Trophoblast cell (in vitro differentiated cells and primary cell): ENCODE data around the gene ZC2HC1C.

Experiments used
- DNase-seq, 2 donors: peaks; one replicate each; pipeline ENCODE4 v3.0.0-alpha.2; 2016
- H2AFZ ChIP-seq: 2 replicates; pipeline ENCODE4 v1.6.1; 2013; ENCODE audit warnings: low read length, moderate library complexity, mild to moderate bottlenecking; ENCODE audit not compliant: insufficient read depth, poor library complexity
- H2AK5ac ChIP-seq: 2 replicates; pipeline ENCODE4 v1.6.1; 2013; ENCODE audit warnings: mild to moderate bottlenecking, low read length
- H2BK120ac ChIP-seq: 2 replicates; pipeline ENCODE4 v1.6.1; 2013; ENCODE audit warnings: low read length, mild to moderate bottlenecking, moderate library complexity; ENCODE audit not compliant: insufficient read depth, poor library complexity
- H2BK12ac ChIP-seq: 2 replicates; pipeline ENCODE4 v1.6.1; 2013; ENCODE audit warnings: mild to moderate bottlenecking, low read length, moderate library complexity
- H2BK5ac ChIP-seq: 2 replicates; pipeline ENCODE4 v1.6.1; 2013; ENCODE audit warnings: low read length, low read depth, moderate library complexity, mild to moderate bottlenecking; ENCODE audit not compliant: poor library complexity
- H3K14ac ChIP-seq: 2 replicates; pipeline ENCODE4 v1.6.1; 2013; ENCODE audit warnings: mild to moderate bottlenecking, low read length
- H3K18ac ChIP-seq: 2 replicates; pipeline ENCODE4 v1.6.1; 2013; ENCODE audit warnings: mild to moderate bottlenecking, low read length
- H3K23ac ChIP-seq: 2 replicates; pipeline ENCODE4 v1.6.1; 2013; ENCODE audit warnings: low read length
- H3K27ac ChIP-seq: 2 replicates; pipeline ENCODE4 v1.5.1; 2013; ENCODE audit warnings: low read depth, mild to moderate bottlenecking, inconsistent platforms, low read length, moderate library complexity
- H3K27me3 ChIP-seq: 2 replicates; pipeline ENCODE4 v1.6.1; 2013; ENCODE audit warnings: inconsistent platforms, mild to moderate bottlenecking, low read length, moderate library complexity; ENCODE audit not compliant: insufficient read depth
- H3K36me3 ChIP-seq, 2 experiments: 1 replicate in 1 of 2; 2 replicates in 1 of 2; pipeline ENCODE4 v1.6.1; 2013; ENCODE audit warnings: low read length in 2 of 2, mild to moderate bottlenecking in 2 of 2, moderate library complexity in 1 of 2; ENCODE audit not compliant: insufficient read depth in 2 of 2, control insufficient read depth in 1 of 2
- H3K4ac ChIP-seq: 2 replicates; pipeline ENCODE4 v1.6.1; 2013; ENCODE audit warnings: low read depth, mild to moderate bottlenecking, low read length, moderate library complexity
- H3K4me1 ChIP-seq, 2 experiments: 1 replicate in 1 of 2; 2 replicates in 1 of 2; pipeline ENCODE4 v1.6.1; 2013; ENCODE audit warnings: low read length in 2 of 2, mild to moderate bottlenecking in 2 of 2, moderate library complexity in 1 of 2; ENCODE audit not compliant: insufficient read depth in 2 of 2, control insufficient read depth in 1 of 2
- H3K4me2 ChIP-seq: 2 replicates; pipeline ENCODE4 v1.6.1; 2013; ENCODE audit warnings: inconsistent platforms, mild to moderate bottlenecking, low read length, moderate library complexity
- H3K4me3 ChIP-seq: 2 replicates; pipeline ENCODE4 v1.5.1; 2013; ENCODE audit warnings: mild to moderate bottlenecking, low read depth, low read length, inconsistent platforms
- H3K79me1 ChIP-seq: one replicate; pipeline ENCODE4 v1.6.1; 2013; ENCODE audit warnings: low read length
- H3K79me2 ChIP-seq: 2 replicates; pipeline ENCODE4 v1.6.1; 2013; ENCODE audit warnings: low read length, mild to moderate bottlenecking; ENCODE audit not compliant: control insufficient read depth, insufficient read depth, poor library complexity
- H3K9ac ChIP-seq: 2 replicates; pipeline ENCODE4 v1.6.1; 2013; ENCODE audit warnings: mild to moderate bottlenecking, low read length
- H3K9me3 ChIP-seq: 2 replicates; pipeline ENCODE4 v1.6.1; 2013; ENCODE audit warnings: low read depth, mild to moderate bottlenecking, control low read depth, inconsistent platforms, low read length; ENCODE audit not compliant: insufficient read depth
- H4K12ac ChIP-seq: 2 replicates; pipeline ENCODE4 v1.6.1; 2013; ENCODE audit warnings: low read depth, mild to moderate bottlenecking, low read length, moderate library complexity
- H4K8ac ChIP-seq: 2 replicates; pipeline ENCODE4 v1.6.1; 2013; ENCODE audit warnings: low read depth, mild to moderate bottlenecking, low read length, moderate library complexity
- H4K91ac ChIP-seq: one replicate; pipeline ENCODE4 v1.6.1; 2013; ENCODE audit warnings: low read depth, mild to moderate bottlenecking, low read length, moderate library complexity
- WGBS: extraction: QIAGEN DNeasy Blood & Tissue Kit; methylation state at CpG from one replicate; pipeline ENCODE4 v1.1.7; 2013; ENCODE audit warnings: missing lambda C conversion rate; ENCODE audit not compliant: insufficient read length, insufficient coverage; ENCODE audit errors: extremely low coverage; 5-methylcytosine and 5-hydroxymethylcytosine counted together

The ZC2HC1C gene

GRCh38 chr14:75123991-75124390 lies 54.5 kb downstream of the ZC2HC1C start:
- H3K14ac ChIP-seq: no peak overlapping the region
- H3K79me1 ChIP-seq: peaks cover 9% of the 10 kb centered on the region
- H3K36me3 ChIP-seq: peaks cover 4 to 7% of the 10 kb centered on the region in 2 experiments
- H3K4me1 ChIP-seq: peaks cover 0 to 4% of the 10 kb centered on the region in 2 experiments
- H3K9me3 ChIP-seq: no peaks in the 10 kb centered on the region
- no peaks in the 10 kb centered on the region for H3K27me3 ChIP-seq
- H4K8ac ChIP-seq: no peak overlapping the region
- DNase-seq: peak; percentile 37 to 57
- H2BK120ac ChIP-seq: no peak overlapping the region
- no peak overlapping the region for H3K27ac ChIP-seq
- no peak overlapping the region for H2AK5ac ChIP-seq
- H3K18ac ChIP-seq: no peak overlapping the region
- no peak overlapping the region for H4K12ac ChIP-seq
- WGBS: no CpG with 5 or more reads among the region's 7 CpGs
- no peak overlapping the region for H3K9ac ChIP-seq
- H2BK12ac ChIP-seq: no peak overlapping the region
- H3K79me2 ChIP-seq: peaks cover 7% of the 10 kb centered on the region
- H3K4me3 ChIP-seq: no peak overlapping the region
- H3K4ac ChIP-seq: no peak overlapping the region
- no peak overlapping the region for H2AFZ ChIP-seq
- H3K4me2 ChIP-seq: no peak overlapping the region
- H2BK5ac ChIP-seq: no peak overlapping the region
- no peak overlapping the region for H4K91ac ChIP-seq
- H3K23ac ChIP-seq: no peak overlapping the region

- H3K9me3 ChIP-seq: no peaks in the 10 kb centered on the region
- no peak overlapping the region for H2BK12ac ChIP-seq
- peaks cover 7% of the 10 kb centered on the region for H3K79me2 ChIP-seq
- H3K36me3 ChIP-seq: peaks cover 3 to 6% of the 10 kb centered on the region in 2 experiments
- no peak overlapping the region for H3K18ac ChIP-seq
- no peak overlapping the region for H2BK120ac ChIP-seq
- H2BK5ac ChIP-seq: no peak overlapping the region
- H3K4ac ChIP-seq: no peak overlapping the region
- WGBS: no CpG with 5 or more reads among the region's 5 CpGs
- no peak overlapping the region for H3K14ac ChIP-seq
- H4K8ac ChIP-seq: no peak overlapping the region
- H3K9ac ChIP-seq: no peak overlapping the region
- peaks cover 9% of the 10 kb centered on the region for H3K79me1 ChIP-seq
- no peaks in the 10 kb centered on the region for H3K27me3 ChIP-seq
- H3K23ac ChIP-seq: no peak overlapping the region
- H3K27ac ChIP-seq: no peak overlapping the region
- H3K4me2 ChIP-seq: peak overlapping the region; percentile 72
- no peak overlapping the region for H4K12ac ChIP-seq
- H3K4me1 ChIP-seq: peaks cover 0 to 4% of the 10 kb centered on the region in 2 experiments
- no peak overlapping the region for H2AK5ac ChIP-seq
- no peak overlapping the region for H4K91ac ChIP-seq
- H3K4me3 ChIP-seq: no peak overlapping the region
- DNase-seq: peak; percentile 17 to 21
- no peak overlapping the region for H2AFZ ChIP-seq
These were observed 56.2 kb downstream of the ZC2HC1C start for GRCh38 chr14:75125617-75126016.

GRCh38 chr14:75126121-75126544 lies 56.7 kb downstream of the ZC2HC1C start:
- Histone ChIP-seq H2BK12ac (no peak overlapping the region), H3K9me3 (no peaks in the 10 kb centered on the region), H2AK5ac (no peak overlapping the region), H3K4me3 (peak overlapping the region; percentile 85), H3K9ac (peak overlapping the region; percentile 86), H3K79me1 (peaks cover 9% of the 10 kb centered on the region), H2AFZ (peak overlapping the region; percentile 86), H2BK5ac (no peak overlapping the region), H3K27ac (no peak overlapping the region), H2BK120ac (peak overlapping the region; percentile 18), H3K14ac (peak overlapping the region; percentile 54), H3K4me1 (peaks cover 0 to 4% of the 10 kb centered on the region in 2 experiments), H3K79me2 (peaks cover 7% of the 10 kb centered on the region), H4K8ac (peak overlapping the region; percentile 100), H3K18ac (peak overlapping the region; percentile 16), H3K4me2 (peak overlapping the region; percentile 72), H4K91ac (peak overlapping the region; percentile 93), H3K36me3 (peaks cover 3 to 6% of the 10 kb centered on the region in 2 experiments), H3K27me3 (no peaks in the 10 kb centered on the region), H4K12ac (peak overlapping the region; percentile 59), H3K23ac (no peak overlapping the region), H3K4ac (peak overlapping the region; percentile 22)
- peak in 1 of 2 donors; percentile 13 for DNase-seq
- WGBS: no CpG with 5 or more reads among the region's 6 CpGs

GRCh38 chr14:75126679-75127473 lies 57.4 kb downstream of the ZC2HC1C start, which contains the start of gene NEK9:
Gene NEK9 (minus strand): TSS chr14:75127048. CDS start chr14:75126921, 127 bp downstream.
- H3K27ac ChIP-seq: peak within 1 kb of the TSS; percentile 57
- peak within 1 kb of the TSS; percentile 73 for H3K4ac ChIP-seq
- peak; percentile 79 to 90 for DNase-seq
- peak within 1 kb of the TSS; percentile 68 for H2BK5ac ChIP-seq
- H2BK120ac ChIP-seq: peak within 1 kb of the TSS; percentile 81
- H3K9ac ChIP-seq: peak within 1 kb of the TSS; percentile 86
- no peaks in the 10 kb centered on the region for H3K9me3 ChIP-seq
- peaks cover 0 to 3% of the 10 kb centered on the region in 2 experiments for H3K36me3 ChIP-seq
- no peaks in the 10 kb centered on the region for H3K27me3 ChIP-seq
- H3K14ac ChIP-seq: peak within 1 kb of the TSS; percentile 94
- peaks cover 0 to 4% of the 10 kb centered on the region in 2 experiments for H3K4me1 ChIP-seq
- peaks cover 7% of the 10 kb centered on the region for H3K79me2 ChIP-seq
- H2AFZ ChIP-seq: peak within 1 kb of the TSS; percentile 86
- peak within 1 kb of the TSS; percentile 100 for H4K8ac ChIP-seq
- peak within 1 kb of the TSS; percentile 93 for H4K91ac ChIP-seq
- H2AK5ac ChIP-seq: peak within 1 kb of the TSS; percentile 38
- H3K4me3 ChIP-seq: peak within 1 kb of the TSS; percentile 85
- H3K79me1 ChIP-seq: peaks cover 9% of the 10 kb centered on the region
- WGBS: no CpG with 5 or more reads among the region's 76 CpGs
- peak within 1 kb of the TSS; percentile 93 for H4K12ac ChIP-seq
- H3K23ac ChIP-seq: no peak within 1 kb of the TSS
- peak within 1 kb of the TSS; percentile 62 for H3K18ac ChIP-seq
- H3K4me2 ChIP-seq: peak within 1 kb of the TSS; percentile 72
- no peak within 1 kb of the TSS for H2BK12ac ChIP-seq
